ENCODE results near the gene SAP30BP. TPM values are rescaled to one million over a fixed set of nuclear protein-coding genes. Genes with fewer than 3 reads are reported as not detected.

The SAP30BP gene
- total RNA-seq, 1 experiment from 2014 or later, result 89.7 TPM

DNA sequence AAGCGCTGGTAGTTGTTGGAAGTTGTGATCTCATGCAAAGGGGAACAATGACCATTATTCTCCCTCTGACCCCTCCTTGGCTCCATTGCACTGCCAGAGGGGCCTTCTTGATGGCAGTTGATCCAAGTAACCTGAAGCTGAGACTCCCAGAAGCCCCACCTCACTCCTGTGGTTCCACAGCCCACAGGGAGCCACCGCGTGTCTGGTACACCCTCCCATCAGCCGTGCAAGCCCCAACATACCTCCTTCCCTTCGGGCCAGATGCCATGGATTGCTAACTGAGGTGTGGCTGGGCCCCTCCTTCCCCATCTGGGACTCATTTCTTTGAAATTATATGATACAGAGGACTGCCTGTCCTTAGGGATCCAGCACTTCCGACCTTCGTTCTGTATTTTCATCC, 17.8 kb downstream of the SAP30BP start:
- H4K20me1 ChIP-seq (ENCODE audit: control insufficient read depth, insufficient read depth, insufficient read length), result no peaks in the 10 kb centered on the region
- H3K9me3 Mint-ChIP-seq, result no peaks in the 10 kb centered on the region
- no peak overlapping the region for H2BK5ac ChIP-seq (ENCODE audit: insufficient read length, low read length)
- H2AK5ac ChIP-seq (ENCODE audit: insufficient read length, low read length), result no peak overlapping the region
- no peak overlapping the region for H4K91ac ChIP-seq (ENCODE audit: insufficient read length, low read depth, low read length)
- peaks cover 0 to 15% (median 8%) of the 10 kb centered on the region in 3 experiments; a peak in 5 of 7 replicates for H3K36me3 Mint-ChIP-seq (ENCODE audit: insufficient read depth in 1 of 3, low read depth in 3 of 3)
- H3K4ac ChIP-seq (ENCODE audit: low read depth, low read length), result no peak overlapping the region
- no peaks in the 10 kb centered on the region for H3K27me3 ChIP-seq (ENCODE audit: insufficient read depth, low read length)
- peaks cover 5 to 14% of the 10 kb centered on the region in 2 experiments for H3K4me1 Mint-ChIP-seq
- TF ChIP-seq, protein P1, sequence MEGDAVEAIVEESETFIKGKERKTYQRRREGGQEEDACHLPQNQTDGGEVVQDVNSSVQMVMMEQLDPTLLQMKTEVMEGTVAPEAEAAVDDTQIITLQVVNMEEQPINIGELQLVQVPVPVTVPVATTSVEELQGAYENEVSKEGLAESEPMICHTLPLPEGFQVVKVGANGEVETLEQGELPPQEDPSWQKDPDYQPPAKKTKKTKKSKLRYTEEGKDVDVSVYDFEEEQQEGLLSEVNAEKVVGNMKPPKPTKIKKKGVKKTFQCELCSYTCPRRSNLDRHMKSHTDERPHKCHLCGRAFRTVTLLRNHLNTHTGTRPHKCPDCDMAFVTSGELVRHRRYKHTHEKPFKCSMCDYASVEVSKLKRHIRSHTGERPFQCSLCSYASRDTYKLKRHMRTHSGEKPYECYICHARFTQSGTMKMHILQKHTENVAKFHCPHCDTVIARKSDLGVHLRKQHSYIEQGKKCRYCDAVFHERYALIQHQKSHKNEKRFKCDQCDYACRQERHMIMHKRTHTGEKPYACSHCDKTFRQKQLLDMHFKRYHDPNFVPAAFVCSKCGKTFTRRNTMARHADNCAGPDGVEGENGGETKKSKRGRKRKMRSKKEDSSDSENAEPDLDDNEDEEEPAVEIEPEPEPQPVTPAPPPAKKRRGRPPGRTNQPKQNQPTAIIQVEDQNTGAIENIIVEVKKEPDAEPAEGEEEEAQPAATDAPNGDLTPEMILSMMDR (conservative IDR thresholded peaks at IDR 0.05), result no peak
- no peak for DNase-seq
- no peak overlapping the region for H4K8ac ChIP-seq (replicated peaks; ENCODE audit: insufficient read length, low read depth, low read length)
- no peaks in the 10 kb centered on the region for H3K27me3 Mint-ChIP-seq (ENCODE audit: low read depth)
- no peak overlapping the region for H3K9ac ChIP-seq (ENCODE audit: extremely low read depth, insufficient read length, low read length)
- H3K79me1 ChIP-seq (ENCODE audit: insufficient read depth, low read depth, low read length, poor library complexity, severe bottlenecking), result peaks cover 2% of the 10 kb centered on the region
- H3K27ac Mint-ChIP-seq, result peak overlapping the region in 2 of 3 experiments; percentile 58 to 73; a peak in 3 of 7 replicates
- H3K18ac ChIP-seq (ENCODE audit: insufficient read length, low read depth, low read length), result no peak overlapping the region
- H3K9me3 ChIP-seq (ENCODE audit: control insufficient read depth, low read depth, low read length), result no peaks in the 10 kb centered on the region
- H3K23ac ChIP-seq (ENCODE audit: insufficient read length, low read depth, low read length), result no peak overlapping the region
- no peak overlapping the region for H2BK20ac ChIP-seq (ENCODE audit: low read depth, low read length, poor library complexity, severe bottlenecking)
- no peak overlapping the region for H3K4me3 Mint-ChIP-seq
- no peak overlapping the region for H3K14ac ChIP-seq (ENCODE audit: insufficient read depth, low read length)
- H3K4me2 ChIP-seq (ENCODE audit: insufficient read depth, insufficient read length, low read length), result no peak overlapping the region
- H4K5ac ChIP-seq (ENCODE audit: insufficient read length, low read depth, low read length), result no peak overlapping the region
- H3K4me1 ChIP-seq (ENCODE audit: insufficient read depth, low read length), result no peaks in the 10 kb centered on the region
- H3T11ph ChIP-seq (ENCODE audit: low read length), result no peak overlapping the region
- H3K23me2 ChIP-seq (ENCODE audit: insufficient read length, low read depth, low read length, poor library complexity, severe bottlenecking), result no peaks in the 10 kb centered on the region
- no peak overlapping the region for H2BK12ac ChIP-seq (ENCODE audit: insufficient read length, low read depth, low read length)
- H3K27ac ChIP-seq (ENCODE audit: insufficient read length, low read depth, low read length), result no peak overlapping the region
- no peak overlapping the region for H2BK120ac ChIP-seq (ENCODE audit: low read depth, low read length, poor library complexity, severe bottlenecking)
- no peak overlapping the region for H2BK15ac ChIP-seq (ENCODE audit: low read depth, low read length)
- no peak overlapping the region for H2AFZ ChIP-seq (ENCODE audit: low read length)
- no CpG with 5 or more reads among the region's 7 CpGs for WGBS (ENCODE audit: extremely low coverage, insufficient read length, low lambda C conversion rate)
- H3K79me2 ChIP-seq (ENCODE audit: insufficient read depth, low read length), result peaks cover 1% of the 10 kb centered on the region; the same call in 1 of the 2 replicates
- H3K56ac ChIP-seq (ENCODE audit: insufficient read length, low read depth, low read length), result no peak overlapping the region

Data from H9 (cell line).